Loucy (cell line): Measurements from ENCODE around the gene LAIR2.
A peak's percentile ranks its signal among the peaks of the same experiment; 100 is the strongest.

Experiments
- H2AFZ ChIP-seq: fragments of 200-600 bp; sonication (generic); 2 replicates; pipeline ENCODE4 v1.6.0; 2016; ENCODE audit warnings: antibody characterized with exemption, mild to moderate bottlenecking, low read length, moderate library complexity
- H3F3A ChIP-seq: fragments of 200-600 bp; 2 replicates; pipeline ENCODE4 v1.6.0; 2016; ENCODE audit warnings: antibody characterized with exemption, low read depth, mild to moderate bottlenecking
- H3K27me3 ChIP-seq: fragments of 200-600 bp; sonication (generic); 2 replicates; pipeline ENCODE4 v1.6.1; 2014; ENCODE audit warnings: low read length, mild to moderate bottlenecking; ENCODE audit not compliant: insufficient read depth, poor library complexity, severe bottlenecking
- H3K36me3 ChIP-seq: fragments of 200-600 bp; sonication (generic); 2 replicates; pipeline ENCODE4 v1.6.1; 2016; ENCODE audit warnings: low read length; ENCODE audit not compliant: insufficient read depth
- H3K4me1 ChIP-seq: fragments of 200-600 bp; sonication (generic); 2 replicates; pipeline ENCODE4 v1.5.1; 2014; ENCODE audit warnings: low read length, mild to moderate bottlenecking; ENCODE audit not compliant: insufficient read depth, poor library complexity, severe bottlenecking
- H3K4me2 ChIP-seq: fragments of 200-600 bp; sonication (generic); 2 replicates; pipeline ENCODE4 v1.6.0; 2014; ENCODE audit warnings: antibody characterized with exemption, low read length, low read depth, mild to moderate bottlenecking; ENCODE audit not compliant: poor library complexity, severe bottlenecking
- H3K4me3 ChIP-seq: fragments of 200-600 bp; sonication (generic); 2 replicates; pipeline ENCODE4 v1.5.1; 2014; ENCODE audit warnings: low read length, mild to moderate bottlenecking, mixed read lengths; ENCODE audit not compliant: poor library complexity, severe bottlenecking
- H3K79me2 ChIP-seq: fragments of 200-600 bp; sonication (generic); 2 replicates; pipeline ENCODE4 v1.6.1; 2014; ENCODE audit warnings: low read length; ENCODE audit not compliant: insufficient read depth
- H3K9ac ChIP-seq: fragments of 200-600 bp; sonication (generic); 2 replicates; pipeline ENCODE4 v1.6.0; 2014; ENCODE audit warnings: mild to moderate bottlenecking, low read depth, low read length, moderate library complexity; ENCODE audit not compliant: poor library complexity, severe bottlenecking
- H3K9me2 ChIP-seq: fragments of 200-600 bp; sonication (generic); replicated peaks from 2 replicates; pipeline ENCODE4 v1.6.1; 2016; ENCODE audit warnings: low read depth, low read length, mixed read lengths
- H3K9me3 ChIP-seq: fragments of 200-600 bp; sonication (generic); 2 replicates; pipeline ENCODE4 v1.6.1; 2014; ENCODE audit warnings: mild to moderate bottlenecking, antibody characterized with exemption, low read length, low read depth; ENCODE audit not compliant: insufficient read depth
- H4K20me1 ChIP-seq: fragments of 200-600 bp; sonication (generic); 2 replicates; pipeline ENCODE4 v1.6.0; 2014; ENCODE audit warnings: antibody characterized with exemption, low read length, mild to moderate bottlenecking; ENCODE audit not compliant: insufficient read depth, poor library complexity, severe bottlenecking
- CTCF ChIP-seq: fragments of 200-600 bp; sonication (generic); conservative IDR thresholded peaks from 2 replicates; pipeline ENCODE4 v1.5.1; 2014; ENCODE audit warnings: mild to moderate bottlenecking, antibody characterized with exemption, low read length
- EZH2phosphoT487 ChIP-seq: fragments of 200-600 bp; IDR thresholded peaks from 2 replicates; pipeline ENCODE4 v1.6.1; 2018; ENCODE audit warnings: antibody characterized with exemption, mild to moderate bottlenecking, moderate library complexity, borderline replicate concordance

The LAIR2 gene

GRCh38 chr19:54521022-54521859 lies 18.6 kb downstream of the LAIR2 start:
- Histone ChIP-seq H3F3A (peaks cover 7% of the 10 kb centered on the region; the same call in 1 of the 2 replicates), H3K9me2 (no peaks in the 10 kb centered on the region), H3K9me3 (no peaks in the 10 kb centered on the region), H2AFZ (no peak overlapping the region), H3K9ac (peak overlapping the region; percentile 51), H3K4me2 (peak overlapping the region; percentile 91), H4K20me1 (no peaks in the 10 kb centered on the region), H3K4me3 (peak overlapping the region; percentile 66), H3K4me1 (peaks cover 61% of the 10 kb centered on the region), H3K27me3 (no peaks in the 10 kb centered on the region), H3K79me2 (no peaks in the 10 kb centered on the region), H3K36me3 (no peaks in the 10 kb centered on the region)
- TF ChIP-seq CTCF: no peak

GRCh38 chr19:54521860-54522513 lies 19.4 kb downstream of the LAIR2 start:
- H4K20me1 ChIP-seq: no peaks in the 10 kb centered on the region

GRCh38 chr19:54523403-54523802 lies 20.8 kb downstream of the LAIR2 start:
- H3K9me3 ChIP-seq: no peaks in the 10 kb centered on the region
- H3K79me2 ChIP-seq: no peaks in the 10 kb centered on the region
- H3F3A ChIP-seq: peaks cover 3% of the 10 kb centered on the region; the same call in 1 of the 2 replicates
- no peak overlapping the region for H2AFZ ChIP-seq
- peak overlapping the region; percentile 91 for H3K4me2 ChIP-seq
- no peaks in the 10 kb centered on the region for H3K27me3 ChIP-seq
- no peaks in the 10 kb centered on the region for H3K9me2 ChIP-seq
- H3K4me3 ChIP-seq: peak overlapping the region; percentile 3
- TF ChIP-seq CTCF (no peak), EZH2phosphoT487 (no peak)
- H4K20me1 ChIP-seq: no peaks in the 10 kb centered on the region
- peaks cover 52% of the 10 kb centered on the region for H3K4me1 ChIP-seq
- H3K36me3 ChIP-seq: no peaks in the 10 kb centered on the region
- no peak overlapping the region for H3K9ac ChIP-seq

More at GRCh38 chr19:54521860-54522513, 19.4 kb downstream of the LAIR2 start:
- H3K36me3 ChIP-seq: no peaks in the 10 kb centered on the region
- TF ChIP-seq EZH2phosphoT487 (no peak), CTCF (no peak)
- peaks cover 61% of the 10 kb centered on the region for H3K4me1 ChIP-seq
- H3K9ac ChIP-seq: peak overlapping the region; percentile 51
- H3K9me2 ChIP-seq: no peaks in the 10 kb centered on the region
- no peak overlapping the region for H2AFZ ChIP-seq
- H3K27me3 ChIP-seq: no peaks in the 10 kb centered on the region
- peak overlapping the region; percentile 91 for H3K4me2 ChIP-seq
- H3K9me3 ChIP-seq: no peaks in the 10 kb centered on the region
- no peaks in the 10 kb centered on the region for H3K79me2 ChIP-seq
- peaks cover 7% of the 10 kb centered on the region; the same call in 1 of the 2 replicates for H3F3A ChIP-seq
- peak overlapping the region; percentile 66 for H3K4me3 ChIP-seq
